ENCODE results near the gene EFCAB6. TPM values are rescaled to one million over a fixed set of nuclear protein-coding genes. Genes with fewer than 3 reads are reported as not detected.

EFCAB6 gene
- total RNA-seq, 1 experiment from 2014 or later, result 0.94 TPM

- no peak for TF ChIP-seq ZMAT4 (CRISPR knock-in tag; IDR thresholded peaks at IDR 0.05)
- TF ChIP-seq ETV6 (CRISPR knock-in tag; IDR thresholded peaks at IDR 0.05), result no peak
- no peak for TF ChIP-seq TEAD1 (CRISPR knock-in tag; IDR thresholded peaks at IDR 0.05)
- no peak for TF ChIP-seq KAT7 (CRISPR knock-in tag; IDR thresholded peaks at IDR 0.05; ENCODE audit: borderline replicate concordance)
- TF ChIP-seq, protein P1, sequence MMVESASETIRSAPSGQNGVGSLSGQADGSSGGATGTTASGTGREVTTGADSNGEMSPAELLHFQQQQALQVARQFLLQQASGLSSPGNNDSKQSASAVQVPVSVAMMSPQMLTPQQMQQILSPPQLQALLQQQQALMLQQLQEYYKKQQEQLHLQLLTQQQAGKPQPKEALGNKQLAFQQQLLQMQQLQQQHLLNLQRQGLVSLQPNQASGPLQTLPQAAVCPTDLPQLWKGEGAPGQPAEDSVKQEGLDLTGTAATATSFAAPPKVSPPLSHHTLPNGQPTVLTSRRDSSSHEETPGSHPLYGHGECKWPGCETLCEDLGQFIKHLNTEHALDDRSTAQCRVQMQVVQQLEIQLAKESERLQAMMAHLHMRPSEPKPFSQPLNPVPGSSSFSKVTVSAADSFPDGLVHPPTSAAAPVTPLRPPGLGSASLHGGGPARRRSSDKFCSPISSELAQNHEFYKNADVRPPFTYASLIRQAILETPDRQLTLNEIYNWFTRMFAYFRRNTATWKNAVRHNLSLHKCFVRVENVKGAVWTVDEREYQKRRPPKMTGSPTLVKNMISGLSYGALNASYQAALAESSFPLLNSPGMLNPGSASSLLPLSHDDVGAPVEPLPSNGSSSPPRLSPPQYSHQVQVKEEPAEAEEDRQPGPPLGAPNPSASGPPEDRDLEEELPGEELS (CRISPR knock-in tag; IDR thresholded peaks at IDR 0.05), result no peak
- TF ChIP-seq MXD4 (CRISPR knock-in tag; IDR thresholded peaks at IDR 0.05; ENCODE audit: borderline replicate concordance), result no peak
- no peak for TF ChIP-seq JAZF1 (CRISPR knock-in tag; IDR thresholded peaks at IDR 0.05)
These were observed 41.3 kb upstream of the EFCAB6 start (continued) for GRCh38 chr22:43853328-43853931.

GRCh38 chr22:43852573-43853327 is 40.6 kb upstream of the EFCAB6 start:
- DNase-seq (ENCODE audit: low spot score) (no peak), ATAC-seq (no peak)
- Mint-ChIP-seq H3K27me3 (ENCODE audit: low read depth) (peaks cover 3% of the 10 kb centered on the region; the same call in 1 of the 2 replicates), H3K27ac (peak overlapping the region; percentile 51), H3K9me3 (peaks cover 16% of the 10 kb centered on the region), H3K4me1 (peaks cover 29% of the 10 kb centered on the region), H3K4me3 (no peak overlapping the region), H3K36me3 (peaks cover 15% of the 10 kb centered on the region)
- ChIA-PET CTCF (interaction anchor here (0.9 to 11.6 kb wide), 4 partner anchors 8 to 31 kb away, joined by 3 to 140 read pairs (median 5); partner anchors contain the start of gene SULT4A1), POLR2A (interaction anchor here (0.6 kb wide), 1 partner anchor 13 kb away, joined by 8 read pairs; no protein-coding TSS in a partner anchor)
- TF ChIP-seq ARID4B (CRISPR knock-in tag; IDR thresholded peaks at IDR 0.05; ENCODE audit: borderline replicate concordance), result no peak
- no peak for TF ChIP-seq USF2 (CRISPR knock-in tag; IDR thresholded peaks at IDR 0.05)
- no peak for TF ChIP-seq IRF2 (CRISPR knock-in tag; IDR thresholded peaks at IDR 0.05; ENCODE audit: borderline replicate concordance, low read depth)
- TF ChIP-seq, protein P2, sequence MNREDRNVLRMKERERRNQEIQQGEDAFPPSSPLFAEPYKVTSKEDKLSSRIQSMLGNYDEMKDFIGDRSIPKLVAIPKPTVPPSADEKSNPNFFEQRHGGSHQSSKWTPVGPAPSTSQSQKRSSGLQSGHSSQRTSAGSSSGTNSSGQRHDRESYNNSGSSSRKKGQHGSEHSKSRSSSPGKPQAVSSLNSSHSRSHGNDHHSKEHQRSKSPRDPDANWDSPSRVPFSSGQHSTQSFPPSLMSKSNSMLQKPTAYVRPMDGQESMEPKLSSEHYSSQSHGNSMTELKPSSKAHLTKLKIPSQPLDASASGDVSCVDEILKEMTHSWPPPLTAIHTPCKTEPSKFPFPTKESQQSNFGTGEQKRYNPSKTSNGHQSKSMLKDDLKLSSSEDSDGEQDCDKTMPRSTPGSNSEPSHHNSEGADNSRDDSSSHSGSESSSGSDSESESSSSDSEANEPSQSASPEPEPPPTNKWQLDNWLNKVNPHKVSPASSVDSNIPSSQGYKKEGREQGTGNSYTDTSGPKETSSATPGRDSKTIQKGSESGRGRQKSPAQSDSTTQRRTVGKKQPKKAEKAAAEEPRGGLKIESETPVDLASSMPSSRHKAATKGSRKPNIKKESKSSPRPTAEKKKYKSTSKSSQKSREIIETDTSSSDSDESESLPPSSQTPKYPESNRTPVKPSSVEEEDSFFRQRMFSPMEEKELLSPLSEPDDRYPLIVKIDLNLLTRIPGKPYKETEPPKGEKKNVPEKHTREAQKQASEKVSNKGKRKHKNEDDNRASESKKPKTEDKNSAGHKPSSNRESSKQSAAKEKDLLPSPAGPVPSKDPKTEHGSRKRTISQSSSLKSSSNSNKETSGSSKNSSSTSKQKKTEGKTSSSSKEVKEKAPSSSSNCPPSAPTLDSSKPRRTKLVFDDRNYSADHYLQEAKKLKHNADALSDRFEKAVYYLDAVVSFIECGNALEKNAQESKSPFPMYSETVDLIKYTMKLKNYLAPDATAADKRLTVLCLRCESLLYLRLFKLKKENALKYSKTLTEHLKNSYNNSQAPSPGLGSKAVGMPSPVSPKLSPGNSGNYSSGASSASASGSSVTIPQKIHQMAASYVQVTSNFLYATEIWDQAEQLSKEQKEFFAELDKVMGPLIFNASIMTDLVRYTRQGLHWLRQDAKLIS (CRISPR knock-in tag; IDR thresholded peaks at IDR 0.05; ENCODE audit: borderline replicate concordance), result no peak
- no peak for TF ChIP-seq PREB (CRISPR knock-in tag; IDR thresholded peaks at IDR 0.05; ENCODE audit: borderline replicate concordance)
- TF ChIP-seq, protein P3, sequence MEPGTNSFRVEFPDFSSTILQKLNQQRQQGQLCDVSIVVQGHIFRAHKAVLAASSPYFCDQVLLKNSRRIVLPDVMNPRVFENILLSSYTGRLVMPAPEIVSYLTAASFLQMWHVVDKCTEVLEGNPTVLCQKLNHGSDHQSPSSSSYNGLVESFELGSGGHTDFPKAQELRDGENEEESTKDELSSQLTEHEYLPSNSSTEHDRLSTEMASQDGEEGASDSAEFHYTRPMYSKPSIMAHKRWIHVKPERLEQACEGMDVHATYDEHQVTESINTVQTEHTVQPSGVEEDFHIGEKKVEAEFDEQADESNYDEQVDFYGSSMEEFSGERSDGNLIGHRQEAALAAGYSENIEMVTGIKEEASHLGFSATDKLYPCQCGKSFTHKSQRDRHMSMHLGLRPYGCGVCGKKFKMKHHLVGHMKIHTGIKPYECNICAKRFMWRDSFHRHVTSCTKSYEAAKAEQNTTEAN (CRISPR knock-in tag; IDR thresholded peaks at IDR 0.05), result no peak
- no peak for TF ChIP-seq GABPB1 (CRISPR knock-in tag; IDR thresholded peaks at IDR 0.05)
- no peak for TF ChIP-seq TCF7 (CRISPR knock-in tag; IDR thresholded peaks at IDR 0.05; ENCODE audit: low read depth)
- no peak for TF ChIP-seq ZNF232 (CRISPR knock-in tag; IDR thresholded peaks at IDR 0.05)
- TF ChIP-seq MYBL2 (CRISPR knock-in tag; IDR thresholded peaks at IDR 0.05), result no peak
- TF ChIP-seq HMGXB4 (CRISPR knock-in tag; IDR thresholded peaks at IDR 0.05), result no peak
